IMR-90 (cell line): ENCODE results near the gene OR6N2. TPM values are rescaled to one million over a fixed set of nuclear protein-coding genes. Genes with fewer than 3 reads are reported as not detected.

Experiments
- microRNA-seq, 2 experiments: library from miRNA; stranded (forward) in 1 of 2; unstranded in 1 of 2; fragments of 10-50 nt in 1 of 2; fragments of <30 nt in 1 of 2; gene quantifications in 1 of 2; microRNA quantifications in 1 of 2; one replicate each; pipeline versions ENCODE3 to v1.1.0; 2013 to 2020; ENCODE audit not compliant: insufficient read depth in 1 of 2, insufficient read length in 1 of 2, unreplicated experiment in 1 of 2
- polyA plus RNA-seq, 3 experiments: library from polyadenylated mRNA; depleted of rRNA; stranded (reverse); fragments of >200 nt; gene quantifications; 2 replicates each; pipeline ENCODE4 v1.2.3, GENCODE V29; 2012; ENCODE audit warnings: low replicate concordance in 1 of 3
- small RNA-seq, 5 experiments: library from RNA; depleted of rRNA; stranded (forward); fragments of <200 nt; gene quantifications; one replicate each; pipeline ENCODE3, GENCODE V24; 2012
- total RNA-seq: library from RNA; depleted of rRNA; stranded (reverse); fragments of >200 nt; gene quantifications from 2 replicates; pipeline ENCODE4 v1.2.3, GENCODE V29; 2012; rRNA removed

The OR6N2 gene
- total and polyA plus RNA-seq, 2 of the 4 experiments (the other 2 are of a cell fraction), result not detected

Small RNA genes lying within 50 kb of the gene (microRNA-seq; reads per million reads assigned to microRNA genes)
- gene OR2AQ1P (ENCODE audit: insufficient read depth, insufficient read length), result not detected

Small RNA genes lying within 50 kb of the gene (small RNA-seq; reads per million reads assigned to genes)
- gene OR2AQ1P, result 0 reads per million in 5 experiments

Other genes with a start within 250 kb of the OR6N2 start
- gene OR6Y1, start 226.8 kb downstream of the OR6N2 start, total RNA-seq, result not detected in 2 replicates
- not detected in 2 replicates for gene OR6Y1, start 226.8 kb downstream of the OR6N2 start, polyA plus RNA-seq (2012; rRNA removed)
- gene OR6P1, start 210.6 kb downstream of the OR6N2 start, total RNA-seq, result not detected in 2 replicates
- not detected in 2 replicates for gene OR6P1, start 210.6 kb downstream of the OR6N2 start, polyA plus RNA-seq (2012; rRNA removed)
- gene OR10X1, start 201.3 kb downstream of the OR6N2 start, total RNA-seq, result not detected in 2 replicates
- gene OR10X1, start 201.3 kb downstream of the OR6N2 start, polyA plus RNA-seq (2012; rRNA removed), result not detected in 2 replicates
- not detected in 2 replicates for gene OR10Z1, start 175.9 kb downstream of the OR6N2 start, total RNA-seq
- not detected in 2 replicates for gene OR10Z1, start 175.9 kb downstream of the OR6N2 start, polyA plus RNA-seq (2012; rRNA removed)
- not detected in 2 replicates for gene SPTA1, start 94.5 kb downstream of the OR6N2 start, total RNA-seq
- not detected in 2 replicates for gene SPTA1, start 94.5 kb downstream of the OR6N2 start, polyA plus RNA-seq (2012; rRNA removed)
- gene OR6K2, start 80.6 kb downstream of the OR6N2 start, total RNA-seq, result not detected in 2 replicates
- not detected in 2 replicates for gene OR6K2, start 80.6 kb downstream of the OR6N2 start, polyA plus RNA-seq (2012; rRNA removed)
- not detected in 2 replicates for gene OR6K3, start 60.5 kb downstream of the OR6N2 start, total RNA-seq
- gene OR6K3, start 60.5 kb downstream of the OR6N2 start, polyA plus RNA-seq (2012; rRNA removed), result not detected in 2 replicates
- not detected in 2 replicates for gene OR6K6, start 26.5 kb downstream of the OR6N2 start, total RNA-seq
- not detected in 2 replicates for gene OR6K6, start 26.5 kb downstream of the OR6N2 start, polyA plus RNA-seq (2012; rRNA removed)
- not detected in 2 replicates for gene OR6N1, start 9.0 kb downstream of the OR6N2 start, total RNA-seq
- not detected in 2 replicates for gene OR6N1, start 9.0 kb downstream of the OR6N2 start, polyA plus RNA-seq (2012; rRNA removed)
- not detected in 2 replicates for gene MNDA, start 50.1 kb upstream of the OR6N2 start, total RNA-seq
- gene MNDA, start 50.1 kb upstream of the OR6N2 start, polyA plus RNA-seq (2012; rRNA removed), result not detected in 2 replicates
- gene PYHIN1, start 150.3 kb upstream of the OR6N2 start, total RNA-seq, result not detected in 2 replicates
- not detected in 2 replicates for gene PYHIN1, start 150.3 kb upstream of the OR6N2 start, polyA plus RNA-seq (2012; rRNA removed)
- gene IFI16, start 228.7 kb upstream of the OR6N2 start, total RNA-seq, result 45.0 and 60.3 TPM in 2 replicates
- gene IFI16, start 228.7 kb upstream of the OR6N2 start, polyA plus RNA-seq (2012; rRNA removed), result 59.2 and 65.3 TPM in 2 replicates